Measurements from ENCODE around the gene MOGAT2. TPM values are rescaled to one million over a fixed set of nuclear protein-coding genes. Genes with fewer than 3 reads are reported as not detected.
"Not testable (repeated sequence)": the region's sequence is repeated elsewhere in the genome, so short reads cannot be mapped to it uniquely, and the experiment has no call there.

MOGAT2 gene
- total RNA-seq, 1 donor from 2014 or later: not detected

DNA sequence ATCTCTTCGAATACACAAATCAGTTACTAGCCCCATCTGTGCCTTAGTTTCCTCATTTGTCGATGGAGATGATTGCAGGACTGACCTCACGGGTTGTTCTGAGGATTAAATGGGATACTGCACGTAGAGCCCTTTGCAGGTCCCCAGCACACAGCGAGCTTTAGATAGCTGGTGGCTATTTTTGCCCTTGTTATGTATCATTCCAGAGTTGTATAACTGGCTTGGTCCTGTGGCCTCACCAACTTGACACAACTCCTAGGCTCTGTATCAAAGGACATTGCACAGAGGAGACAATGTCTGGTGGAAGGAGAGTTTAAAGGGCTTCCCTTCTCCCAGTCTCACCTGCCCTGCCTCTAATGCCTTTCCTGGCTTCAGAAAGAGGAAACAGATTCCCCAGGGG is 28.2 kb downstream of the MOGAT2 start:
- DNase-seq (ENCODE audit: extremely low spot score in 2 of 2): no peak
- intact Hi-C loops (cut with DNase I): no loop called here
- no peaks in the 10 kb centered on the region for H3K27me3 ChIP-seq
- H3K9me3 ChIP-seq: no peaks in the 10 kb centered on the region
- H3K4me1 ChIP-seq: no peaks in the 10 kb centered on the region
- TF ChIP-seq POLR2A (IDR thresholded peaks at IDR 0.05) (no peak), POLR2AphosphoS5 (IDR thresholded peaks at IDR 0.05; ENCODE audit: insufficient read depth in 1 of 2, low read depth in 1 of 2) (no peak)
- TF ChIP-seq, protein P1, sequence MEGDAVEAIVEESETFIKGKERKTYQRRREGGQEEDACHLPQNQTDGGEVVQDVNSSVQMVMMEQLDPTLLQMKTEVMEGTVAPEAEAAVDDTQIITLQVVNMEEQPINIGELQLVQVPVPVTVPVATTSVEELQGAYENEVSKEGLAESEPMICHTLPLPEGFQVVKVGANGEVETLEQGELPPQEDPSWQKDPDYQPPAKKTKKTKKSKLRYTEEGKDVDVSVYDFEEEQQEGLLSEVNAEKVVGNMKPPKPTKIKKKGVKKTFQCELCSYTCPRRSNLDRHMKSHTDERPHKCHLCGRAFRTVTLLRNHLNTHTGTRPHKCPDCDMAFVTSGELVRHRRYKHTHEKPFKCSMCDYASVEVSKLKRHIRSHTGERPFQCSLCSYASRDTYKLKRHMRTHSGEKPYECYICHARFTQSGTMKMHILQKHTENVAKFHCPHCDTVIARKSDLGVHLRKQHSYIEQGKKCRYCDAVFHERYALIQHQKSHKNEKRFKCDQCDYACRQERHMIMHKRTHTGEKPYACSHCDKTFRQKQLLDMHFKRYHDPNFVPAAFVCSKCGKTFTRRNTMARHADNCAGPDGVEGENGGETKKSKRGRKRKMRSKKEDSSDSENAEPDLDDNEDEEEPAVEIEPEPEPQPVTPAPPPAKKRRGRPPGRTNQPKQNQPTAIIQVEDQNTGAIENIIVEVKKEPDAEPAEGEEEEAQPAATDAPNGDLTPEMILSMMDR (IDR thresholded peaks at IDR 0.05): no peak
- no peaks in the 10 kb centered on the region for H3K36me3 ChIP-seq
- H3K4me3 ChIP-seq: no peak overlapping the region
- H3K27ac ChIP-seq: no peak overlapping the region

DNA sequence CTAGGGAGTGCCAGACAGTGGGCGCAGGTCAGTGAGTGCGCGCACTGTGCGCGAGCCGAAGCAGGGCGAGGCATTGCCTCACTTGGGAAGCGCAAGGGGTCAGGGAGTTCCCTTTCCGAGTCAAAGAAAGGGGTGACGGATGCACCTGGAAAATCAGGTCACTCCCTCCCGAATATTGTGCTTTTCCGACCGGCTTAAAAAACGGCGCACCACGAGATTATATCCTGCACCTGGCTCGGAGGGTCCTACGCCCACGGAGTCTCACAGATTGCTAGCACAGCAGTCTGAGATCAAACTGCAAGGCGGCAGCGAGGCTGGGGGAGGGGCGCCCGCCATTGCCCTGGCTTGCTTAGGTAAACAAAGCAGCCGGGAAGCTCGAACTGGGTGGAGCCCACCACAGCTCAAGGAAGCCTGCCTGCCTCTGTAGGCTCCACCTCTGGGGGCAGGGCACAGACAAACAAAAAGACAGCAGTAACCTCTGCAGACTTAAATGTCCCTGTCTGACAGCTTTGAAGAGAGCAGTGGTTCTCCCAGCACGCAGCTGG is 31.2 kb downstream of the MOGAT2 start:
- DNase-seq (ENCODE audit: extremely low spot score in 2 of 2); intact Hi-C loops (cut with DNase I); H3K27ac ChIP-seq; H3K4me3 ChIP-seq; H3K9me3 ChIP-seq; H3K4me1 ChIP-seq; H3K27me3 ChIP-seq; H3K36me3 ChIP-seq: not testable (repeated sequence)

DNA sequence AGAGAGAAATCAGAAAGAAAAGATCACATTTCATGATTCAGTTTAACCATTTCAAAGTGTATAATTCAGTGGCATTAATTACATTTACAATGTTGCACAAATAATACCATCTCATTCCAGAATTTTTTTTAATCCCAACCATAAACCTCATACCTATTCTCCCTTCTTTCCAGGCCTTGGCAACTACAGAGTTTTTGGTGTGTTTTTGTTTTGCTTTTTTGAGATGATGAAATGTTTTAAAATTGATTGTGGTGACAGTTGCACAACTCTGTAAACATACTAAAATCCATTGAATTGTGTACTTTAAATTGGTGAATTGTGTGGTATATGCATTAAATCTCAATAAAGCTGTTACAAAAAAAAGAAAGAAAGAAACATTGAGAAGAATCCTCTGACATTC is 37.3 kb downstream of the MOGAT2 start:
- H3K9me3 ChIP-seq; intact Hi-C loops (cut with DNase I); H3K36me3 ChIP-seq; DNase-seq (ENCODE audit: extremely low spot score in 2 of 2); H3K27me3 ChIP-seq; H3K4me3 ChIP-seq; H3K4me1 ChIP-seq; H3K27ac ChIP-seq: not testable (repeated sequence)

DNA sequence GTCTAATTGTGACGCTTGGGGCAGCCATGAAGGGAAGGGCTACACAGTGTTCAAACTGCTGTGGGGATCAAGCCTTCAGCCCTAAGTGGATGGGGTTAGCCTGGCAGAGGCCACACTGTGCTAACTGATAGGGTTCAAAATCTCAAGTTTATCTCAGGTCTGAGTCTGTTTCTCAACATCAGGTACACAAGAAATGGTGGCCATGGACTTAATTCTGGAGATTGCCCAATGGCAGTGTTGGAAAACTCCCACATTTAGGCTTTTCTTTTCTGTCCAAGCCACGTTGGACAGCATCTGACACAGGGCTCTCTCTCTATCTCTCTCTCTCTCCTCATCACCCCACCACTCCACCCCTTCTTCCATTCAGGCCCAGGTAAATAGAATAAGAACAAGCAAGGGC is 40.0 kb downstream of the MOGAT2 start:
- no peak for DNase-seq (ENCODE audit: extremely low spot score in 2 of 2)
- Histone ChIP-seq H3K9me3 (no peaks in the 10 kb centered on the region), H3K4me3 (no peak overlapping the region), H3K4me1 (no peaks in the 10 kb centered on the region), H3K27ac (no peak overlapping the region), H3K27me3 (no peaks in the 10 kb centered on the region), H3K36me3 (no peaks in the 10 kb centered on the region)
- no peak for TF ChIP-seq POLR2AphosphoS5 (IDR thresholded peaks at IDR 0.05; ENCODE audit: insufficient read depth in 1 of 2, low read depth in 1 of 2)
- TF ChIP-seq, protein P1 (IDR thresholded peaks at IDR 0.05): no peak
- no peak for TF ChIP-seq POLR2A (IDR thresholded peaks at IDR 0.05)
- intact Hi-C loops (cut with DNase I): no loop called here

DNA sequence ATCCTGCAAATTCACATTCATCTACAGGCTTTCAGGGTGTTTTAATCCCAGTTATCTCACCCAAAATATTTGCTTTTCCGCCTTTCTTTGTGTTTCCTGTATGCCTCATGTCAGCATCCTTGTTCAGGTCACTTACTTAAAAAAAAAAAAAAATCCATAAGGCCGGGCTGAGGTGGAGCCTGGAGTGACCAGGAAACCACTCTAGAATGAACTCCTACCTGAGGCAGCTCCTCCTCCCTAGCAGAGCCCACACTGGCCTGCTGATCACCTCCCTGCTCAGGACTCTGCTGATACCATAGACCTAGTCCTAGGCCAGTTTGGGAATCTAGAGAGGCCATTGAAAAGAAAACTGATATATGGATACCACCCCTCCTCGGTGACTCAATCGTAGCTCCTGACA is 42.2 kb downstream of the MOGAT2 start:
- intact Hi-C loops (cut with DNase I): no loop called here
- no peak for DNase-seq (ENCODE audit: extremely low spot score in 2 of 2)
- no peaks in the 10 kb centered on the region for H3K9me3 ChIP-seq
- H3K4me1 ChIP-seq: no peaks in the 10 kb centered on the region
- TF ChIP-seq, protein P1 (IDR thresholded peaks at IDR 0.05): no peak
- TF ChIP-seq POLR2A (IDR thresholded peaks at IDR 0.05) (no peak), POLR2AphosphoS5 (IDR thresholded peaks at IDR 0.05; ENCODE audit: insufficient read depth in 1 of 2, low read depth in 1 of 2) (no peak)
- no peak overlapping the region for H3K4me3 ChIP-seq
- H3K36me3 ChIP-seq: no peaks in the 10 kb centered on the region
- no peaks in the 10 kb centered on the region for H3K27me3 ChIP-seq
- H3K27ac ChIP-seq: no peak overlapping the region

DNA sequence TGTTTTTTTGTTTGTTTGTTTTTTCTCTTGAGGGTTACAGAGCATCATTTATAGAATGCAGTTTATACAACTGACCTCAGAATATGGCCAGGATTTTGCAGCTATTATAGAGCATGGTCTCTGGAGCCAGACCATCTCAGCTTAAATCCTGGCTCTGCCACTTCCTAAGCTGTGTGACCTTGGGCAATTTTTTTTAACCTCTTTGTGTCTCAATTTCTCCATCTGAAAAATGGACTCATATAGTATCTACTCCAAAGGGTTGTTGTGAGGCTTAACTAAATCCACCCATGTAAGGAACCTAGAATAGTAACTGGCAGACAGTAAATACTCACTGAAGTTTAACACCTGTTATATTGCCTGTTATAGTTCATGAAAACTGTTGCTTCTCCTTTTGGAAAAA is 42.6 kb downstream of the MOGAT2 start:
- no peak overlapping the region for H3K27ac ChIP-seq
- intact Hi-C loops (cut with DNase I): no loop called here
- DNase-seq (ENCODE audit: extremely low spot score in 2 of 2): no peak
- TF ChIP-seq POLR2A (IDR thresholded peaks at IDR 0.05) (no peak), POLR2AphosphoS5 (IDR thresholded peaks at IDR 0.05; ENCODE audit: insufficient read depth in 1 of 2, low read depth in 1 of 2) (no peak)
- TF ChIP-seq, protein P1 (IDR thresholded peaks at IDR 0.05): no peak
- H3K9me3 ChIP-seq: no peaks in the 10 kb centered on the region
- no peaks in the 10 kb centered on the region for H3K36me3 ChIP-seq
- H3K4me1 ChIP-seq: no peaks in the 10 kb centered on the region
- H3K27me3 ChIP-seq: no peaks in the 10 kb centered on the region
- no peak overlapping the region for H3K4me3 ChIP-seq

Data from vagina (tissue), 2 donors.